B cell (primary cell): ENCODE data around the gene ERLIN1. TPM values are rescaled to one million over a fixed set of nuclear protein-coding genes. Genes with fewer than 3 reads are reported as not detected.

Source experiments
- ATAC-seq: fragments of 200-7000 bp; cut with Tn5 transposase; one replicate; pipeline ENCODE4 v1.10.0; 2021; ENCODE audit warnings: low read depth, mild to moderate bottlenecking, moderate number of reproducible peaks, moderate library complexity
- CTCF ChIA-PET: fragments of 350-600 bp; sonication (Branson Sonifier 250); formaldehyde crosslinking; loops from one replicate; lab custom pipeline; 2021; ENCODE audit warnings: antibody characterized with exemption, inconsistent platforms; lab: Charles Lee
- POLR2A ChIA-PET: fragments of 350-600 bp; sonication (Branson Sonifier 250); formaldehyde crosslinking; loops from one replicate; lab custom pipeline; 2021; ENCODE audit warnings: antibody characterized with exemption; lab: Charles Lee
- DNase-seq: peaks from one replicate; pipeline ENCODE4 v3.0.0; 2013
- H2AFZ ChIP-seq: 2 replicates; pipeline ENCODE4 v1.6.1; 2012; ENCODE audit warnings: mild to moderate bottlenecking, low read depth, low read length; ENCODE audit not compliant: insufficient read depth, poor library complexity, severe bottlenecking
- H3K27ac ChIP-seq, 2 donors: 1 replicate in 1 of 2; 2 replicates in 1 of 2; pipeline ENCODE4 v1.5.1; 2012 to 2013; ENCODE audit warnings: low read length in 2 of 2, mild to moderate bottlenecking in 2 of 2, moderate library complexity in 1 of 2
- H3K27me3 ChIP-seq, 4 experiments: fragments of 200-600 bp in 1 of 4; sonication (generic) in 1 of 4; replicated peaks in 1 of 4; 1 replicate in 2 of 4; 2 replicates in 2 of 4; pipeline versions ENCODE4 v1.6.1 to v1.7.0; 2013 to 2016; ENCODE audit warnings: low read length in 3 of 4, mild to moderate bottlenecking in 2 of 4, mixed read lengths in 1 of 4, moderate library complexity in 1 of 4; ENCODE audit not compliant: insufficient read depth in 4 of 4, control insufficient read depth in 3 of 4; ENCODE audit errors: control extremely low read depth in 1 of 4
- H3K36me3 ChIP-seq, 2 experiments: replicated peaks in 1 of 2; 1 replicate in 1 of 2; 2 replicates in 1 of 2; pipeline versions ENCODE4 v1.6.1 to v1.7.1; 2013; ENCODE audit warnings: low read length in 1 of 2; ENCODE audit not compliant: insufficient read depth in 2 of 2, control insufficient read depth in 1 of 2; ENCODE audit errors: control extremely low read depth in 1 of 2, extremely low read depth in 1 of 2
- H3K4me1 ChIP-seq, 2 donors: fragments of 200-600 bp in 1 of 2; sonication (generic) in 1 of 2; 1 replicate in 1 of 2; 2 replicates in 1 of 2; pipeline versions ENCODE4 v1.5.1 to v1.6.1; 2013 to 2017; ENCODE audit warnings: low read length in 2 of 2; ENCODE audit not compliant: control insufficient read depth in 2 of 2, insufficient read depth in 2 of 2
- H3K4me2 ChIP-seq: replicated peaks from 2 replicates; pipeline ENCODE3; 2012; ENCODE audit warnings: mild to moderate bottlenecking, low read depth, low read length; ENCODE audit not compliant: poor library complexity, severe bottlenecking
- H3K4me3 ChIP-seq, 5 experiments: fragments of 200-600 bp in 1 of 5; sonication (generic) in 1 of 5; 1 replicate in 3 of 5; 2 replicates in 2 of 5; pipeline versions ENCODE4 v1.5.1 to v1.7.0; 2011 to 2016; ENCODE audit warnings: low read length in 4 of 5, mild to moderate bottlenecking in 4 of 5, low read depth in 2 of 5, control low read depth in 1 of 5, moderate library complexity in 1 of 5; ENCODE audit not compliant: insufficient read depth in 1 of 5; ENCODE audit errors: control extremely low read depth in 1 of 5, extremely low read depth in 1 of 5
- H3K79me2 ChIP-seq: fragments of 200-600 bp; sonication (generic); one replicate; pipeline ENCODE4 v1.6.0; 2016; ENCODE audit warnings: low read length; ENCODE audit not compliant: control insufficient read depth, insufficient read depth
- H3K9ac ChIP-seq: fragments of 200-600 bp; sonication (generic); 2 replicates; pipeline ENCODE4 v1.6.1; 2017; ENCODE audit warnings: mild to moderate bottlenecking, low read length, moderate library complexity
- H3K9me3 ChIP-seq, 3 donors: one replicate each; pipeline versions ENCODE4 v1.6.1 to v1.7.1; 2013; ENCODE audit warnings: low read length in 2 of 3; ENCODE audit not compliant: control insufficient read depth in 2 of 3, insufficient read depth in 1 of 3; ENCODE audit errors: control extremely low read depth in 1 of 3
- H4K20me1 ChIP-seq: 2 replicates; pipeline ENCODE4 v1.6.0; 2012; ENCODE audit warnings: mild to moderate bottlenecking, low read length; ENCODE audit not compliant: insufficient read depth, control insufficient read depth, poor library complexity, severe bottlenecking
- H3K27ac Mint-ChIP-seq: one replicate; pipeline ENCODE4 v1.8.0; 2021; ENCODE audit warnings: mixed read lengths
- H3K27me3 Mint-ChIP-seq: one replicate; pipeline ENCODE4 v1.8.0; 2021; ENCODE audit warnings: mixed read lengths
- H3K4me1 Mint-ChIP-seq: one replicate; pipeline ENCODE4 v1.8.0; 2021; ENCODE audit warnings: mixed read lengths
- H3K4me3 Mint-ChIP-seq: one replicate; pipeline ENCODE4 v1.8.0; 2021; ENCODE audit warnings: mixed read lengths
- H3K9me3 Mint-ChIP-seq: one replicate; pipeline ENCODE4 v1.8.0; 2022; ENCODE audit warnings: mixed read lengths; ENCODE audit not compliant: insufficient read depth
- CTCF ChIP-seq: fragments of 200-600 bp; IDR thresholded peaks from one replicate; pipeline ENCODE4 v1.8.0; 2022; ENCODE audit warnings: antibody characterized with exemption, mild to moderate bottlenecking
- EZH2 ChIP-seq: IDR thresholded peaks from 2 replicates; pipeline ENCODE4 v1.6.1; 2012; ENCODE audit warnings: borderline replicate concordance, low read depth, mild to moderate bottlenecking, moderate library complexity, low read length; ENCODE audit not compliant: insufficient read depth, poor library complexity, severe bottlenecking
- WGBS: methylation state at CpG from one replicate; pipeline ENCODE4 v1.1.5; 2013; ENCODE audit warnings: missing lambda C conversion rate; ENCODE audit not compliant: insufficient coverage; 5-methylcytosine and 5-hydroxymethylcytosine counted together
- intact Hi-C: fragments of 100-400 bp; cut with micrococcal nuclease; formaldehyde crosslinking; loops from one replicate; pipeline ENCODE4 v1.10.0; 2022
- polyA plus RNA-seq: library from polyadenylated mRNA; depleted of rRNA; stranded (reverse); fragments of >200 nt; gene quantifications from 2 replicates; pipeline ENCODE4 v1.2.3, GENCODE V29; 2012
- total RNA-seq, 2 donors: library from RNA; stranded (reverse); fragments of 120-200 nt in 1 of 2; gene quantifications; 1 replicate in 1 of 2; 2 replicates in 1 of 2; pipeline versions ENCODE4 v1.2.3 to v1.2.4, GENCODE V29; 2013 to 2022

Gene ERLIN1
- total and polyA plus RNA-seq, 2 donors (not counting 1 experiment from before 2014, with no cell fraction given): 4.3 to 9.0 TPM

- intact Hi-C loops: loop anchor here (10.0 kb wide), 1 partner anchor 1513 kb away; no protein-coding TSS in a partner anchor
- H3K36me3 ChIP-seq: peaks cover 5 to 56% of the 10 kb centered on the region in 2 experiments
- Mint-ChIP-seq H3K27ac (no peak overlapping the region), H3K4me1 (peaks cover 14% of the 10 kb centered on the region), H3K27me3 (no peaks in the 10 kb centered on the region), H3K9me3 (no peaks in the 10 kb centered on the region), H3K4me3 (no peak overlapping the region)
- POLR2A ChIA-PET: no interaction called here
- H3K4me3 ChIP-seq: no peak overlapping the region
- no peaks in the 10 kb centered on the region for H3K79me2 ChIP-seq
- CTCF ChIA-PET: no interaction called here
- H3K27ac ChIP-seq: no peak overlapping the region
- H3K4me2 ChIP-seq: no peak overlapping the region
- H2AFZ ChIP-seq: no peak overlapping the region
- no CpG with 5 or more reads among the region's 6 CpGs for WGBS
- ATAC-seq (no peak), DNase-seq (no peak)
- no peak for TF ChIP-seq EZH2
- no peak for TF ChIP-seq CTCF
- peaks cover 0 to 5% of the 10 kb centered on the region in 2 donors for H3K4me1 ChIP-seq
- no peaks in the 10 kb centered on the region for H3K27me3 ChIP-seq
- no peaks in the 10 kb centered on the region for H3K9me3 ChIP-seq
- no peak overlapping the region for H3K9ac ChIP-seq
- H4K20me1 ChIP-seq: no peaks in the 10 kb centered on the region
Measured at GRCh38 chr10:100151723-100152300, 34.0 kb downstream of the ERLIN1 start.

DNA sequence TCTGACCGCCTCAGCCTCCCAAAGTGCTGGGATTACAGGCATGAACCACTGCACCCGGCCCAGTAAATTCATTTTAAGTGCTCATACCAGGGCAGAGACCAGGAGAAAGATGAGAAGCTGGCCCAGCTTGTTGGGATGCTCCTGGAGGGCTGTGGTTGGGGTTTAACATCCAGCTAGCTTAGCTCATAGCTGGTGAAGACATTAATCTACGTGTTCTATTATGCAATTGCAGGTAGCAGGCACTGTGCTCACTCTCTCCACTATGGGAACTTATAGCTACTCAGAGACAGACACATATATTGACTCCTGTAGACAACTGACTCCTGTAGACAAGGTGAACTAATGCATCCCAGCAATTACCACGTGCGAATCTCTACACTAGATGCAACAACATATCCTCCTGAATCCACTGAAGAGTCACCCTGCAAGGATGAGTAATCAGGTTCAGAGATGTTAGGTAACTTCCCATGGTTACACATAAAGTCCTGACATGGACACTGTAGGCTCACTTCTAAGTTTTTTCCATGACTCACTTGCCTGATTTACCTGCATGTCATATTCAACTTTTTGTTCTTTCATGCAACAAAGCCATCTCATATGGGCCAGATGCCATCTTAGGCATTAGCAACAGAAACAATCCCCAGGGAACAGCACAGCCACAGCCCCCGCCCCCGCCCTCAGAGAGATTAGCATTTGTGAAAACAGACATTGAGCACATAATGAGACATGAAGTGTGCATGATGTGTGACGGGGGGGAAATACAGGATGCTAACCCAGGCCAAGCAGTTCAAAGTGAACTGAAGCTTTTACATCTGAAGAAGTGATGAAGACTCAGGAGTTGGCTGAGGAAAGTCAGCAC lies 37.2 kb downstream of the ERLIN1 start:
- Histone ChIP-seq H2AFZ (no peak overlapping the region), H4K20me1 (no peaks in the 10 kb centered on the region), H3K9me3 (no peaks in the 10 kb centered on the region), H3K4me3 (no peak overlapping the region), H3K27me3 (no peaks in the 10 kb centered on the region), H3K4me2 (no peak overlapping the region), H3K36me3 (peaks cover 1 to 30% of the 10 kb centered on the region in 2 experiments), H3K9ac (no peak overlapping the region), H3K27ac (no peak overlapping the region), H3K79me2 (no peaks in the 10 kb centered on the region), H3K4me1 (peaks cover 0 to 5% of the 10 kb centered on the region in 2 donors)
- H3K27me3 Mint-ChIP-seq: peaks cover 5% of the 10 kb centered on the region
- 83% methylated on average over 4 of the region's 8 CpGs for WGBS
- ChIA-PET CTCF (no interaction called here), POLR2A (no interaction called here)
- intact Hi-C loops: no loop called here
- peaks cover 14% of the 10 kb centered on the region for H3K4me1 Mint-ChIP-seq
- ATAC-seq: peak; percentile 57
- no peaks in the 10 kb centered on the region for H3K9me3 Mint-ChIP-seq
- H3K27ac Mint-ChIP-seq: no peak overlapping the region
- peak; percentile 9 for DNase-seq
- H3K4me3 Mint-ChIP-seq: no peak overlapping the region
- TF ChIP-seq CTCF (no peak), EZH2 (no peak)
